Astrocyte of the spinal cord (primary cell): ENCODE results near the gene PROK2.

Experiments
- DNase-seq: peaks from one replicate; pipeline ENCODE4 v3.0.0; 2011; ENCODE audit warnings: low read depth, low spot score
- H3K4me3 ChIP-seq: 2 replicates; pipeline ENCODE4 v1.5.1; 2011; ENCODE audit warnings: low read depth, mild to moderate bottlenecking, low read length, moderate library complexity
- in situ Hi-C: cut with HindIII; loops from 2 replicates; pipeline ENCODE4 v1.10.0; 2017; ENCODE audit warnings: low sequenced_read_pairs
- TF ChIP-seq, protein P1 (sequence below): IDR thresholded peaks from 2 replicates; pipeline ENCODE4 v1.5.1; 2012; ENCODE audit warnings: low read depth, mild to moderate bottlenecking, low read length, inconsistent platforms

PROK2 gene

GRCh38 chr3:71754610-71755253, 30.2 kb downstream of the PROK2 start:
- in situ Hi-C loops, result no loop called here
- DNase-seq, result no peak
- TF ChIP-seq, protein P1, sequence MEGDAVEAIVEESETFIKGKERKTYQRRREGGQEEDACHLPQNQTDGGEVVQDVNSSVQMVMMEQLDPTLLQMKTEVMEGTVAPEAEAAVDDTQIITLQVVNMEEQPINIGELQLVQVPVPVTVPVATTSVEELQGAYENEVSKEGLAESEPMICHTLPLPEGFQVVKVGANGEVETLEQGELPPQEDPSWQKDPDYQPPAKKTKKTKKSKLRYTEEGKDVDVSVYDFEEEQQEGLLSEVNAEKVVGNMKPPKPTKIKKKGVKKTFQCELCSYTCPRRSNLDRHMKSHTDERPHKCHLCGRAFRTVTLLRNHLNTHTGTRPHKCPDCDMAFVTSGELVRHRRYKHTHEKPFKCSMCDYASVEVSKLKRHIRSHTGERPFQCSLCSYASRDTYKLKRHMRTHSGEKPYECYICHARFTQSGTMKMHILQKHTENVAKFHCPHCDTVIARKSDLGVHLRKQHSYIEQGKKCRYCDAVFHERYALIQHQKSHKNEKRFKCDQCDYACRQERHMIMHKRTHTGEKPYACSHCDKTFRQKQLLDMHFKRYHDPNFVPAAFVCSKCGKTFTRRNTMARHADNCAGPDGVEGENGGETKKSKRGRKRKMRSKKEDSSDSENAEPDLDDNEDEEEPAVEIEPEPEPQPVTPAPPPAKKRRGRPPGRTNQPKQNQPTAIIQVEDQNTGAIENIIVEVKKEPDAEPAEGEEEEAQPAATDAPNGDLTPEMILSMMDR, result no peak
- H3K4me3 ChIP-seq, result no peak overlapping the region

DNA sequence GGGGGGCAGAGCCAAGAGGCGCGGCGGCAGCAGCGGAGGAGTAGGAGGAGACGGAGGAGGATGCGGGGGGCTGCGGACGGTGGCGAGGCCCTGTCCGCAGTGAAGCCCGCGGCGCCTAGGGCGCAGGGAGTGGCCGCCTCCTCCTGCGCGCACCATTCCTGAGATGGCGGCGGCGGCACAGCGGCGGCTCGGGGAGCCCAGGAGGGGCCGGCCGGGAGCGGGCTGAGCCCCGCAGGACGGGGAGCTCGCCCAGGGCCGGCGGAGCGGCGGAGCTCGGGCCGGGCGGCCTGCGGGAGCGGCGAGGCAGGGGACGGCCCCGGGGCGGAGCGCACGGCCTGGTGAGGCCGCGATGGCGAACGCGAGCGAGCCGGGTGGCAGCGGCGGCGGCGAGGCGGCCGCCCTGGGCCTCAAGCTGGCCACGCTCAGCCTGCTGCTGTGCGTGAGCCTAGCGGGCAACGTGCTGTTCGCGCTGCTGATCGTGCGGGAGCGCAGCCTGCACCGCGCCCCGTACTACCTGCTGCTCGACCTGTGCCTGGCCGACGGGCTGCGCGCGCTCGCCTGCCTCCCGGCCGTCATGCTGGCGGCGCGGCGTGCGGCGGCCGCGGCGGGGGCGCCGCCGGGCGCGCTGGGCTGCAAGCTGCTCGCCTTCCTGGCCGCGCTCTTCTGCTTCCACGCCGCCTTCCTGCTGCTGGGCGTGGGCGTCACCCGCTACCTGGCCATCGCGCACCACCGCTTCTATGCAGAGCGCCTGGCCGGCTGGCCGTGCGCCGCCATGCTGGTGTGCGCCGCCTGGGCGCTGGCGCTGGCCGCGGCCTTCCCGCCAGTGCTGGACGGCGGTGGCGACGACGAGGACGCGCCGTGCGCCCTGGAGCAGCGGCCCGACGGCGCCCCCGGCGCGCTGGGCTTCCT, 31.0 kb downstream of the PROK2 start, which contains the start of gene GPR27:
Gene GPR27 (plus strand): TSS at position 155 of the 909 bp plus-strand sequence. CDS start 195 bp downstream, at position 350.
- peak; percentile 16 for DNase-seq
- no peak within 1 kb of the TSS for H3K4me3 ChIP-seq
- TF ChIP-seq, protein P1, result no peak
- in situ Hi-C loops, result no loop called here

GRCh38 chr3:71752831-71753700, 31.9 kb downstream of the PROK2 start:
- in situ Hi-C loops, result no loop called here
- no peak overlapping the region for H3K4me3 ChIP-seq
- no peak for DNase-seq
- TF ChIP-seq, protein P1, result no peak

DNA sequence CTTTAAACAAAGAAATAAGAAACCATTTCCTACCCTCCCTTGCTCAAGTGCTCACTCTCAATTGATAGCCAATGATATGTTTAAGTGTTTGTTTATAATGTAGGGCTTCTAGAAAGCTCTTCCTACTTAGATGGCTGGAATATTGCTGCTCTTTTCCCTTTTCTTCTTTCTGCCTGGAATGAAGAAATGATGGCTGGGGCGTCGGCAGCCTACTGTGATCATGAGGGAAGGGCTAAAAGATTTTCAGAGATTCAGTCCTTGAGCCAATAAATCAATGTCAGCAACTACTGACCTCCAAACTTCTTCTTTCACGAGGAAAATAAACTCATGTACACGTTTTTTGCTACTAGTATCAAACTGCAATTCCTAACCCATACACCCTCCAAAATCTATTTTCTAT, 33.3 kb downstream of the PROK2 start:
- TF ChIP-seq, protein P1, result no peak
- DNase-seq, result no peak
- H3K4me3 ChIP-seq, result no peak overlapping the region
- in situ Hi-C loops, result no loop called here

DNA sequence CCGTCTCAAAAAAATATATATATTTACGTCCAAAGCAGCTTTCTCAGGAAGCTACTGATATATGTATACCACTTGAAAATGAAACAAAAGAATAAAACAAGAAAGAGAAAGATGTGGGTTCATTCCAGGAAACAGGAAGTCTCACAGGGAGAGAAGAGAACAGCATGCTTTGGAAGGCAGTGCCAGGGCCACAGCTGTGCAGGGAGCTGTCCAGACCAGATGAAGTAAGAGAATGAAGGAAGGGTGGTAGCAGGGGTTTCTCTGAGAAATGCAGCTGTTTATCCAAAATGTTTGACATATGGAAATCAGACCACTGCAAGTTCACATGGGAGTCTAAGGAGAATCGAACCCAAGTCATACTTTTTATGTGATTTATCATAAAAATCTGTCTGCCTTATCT, 40.2 kb downstream of the PROK2 start:
- TF ChIP-seq, protein P1, result no peak
- DNase-seq, result no peak
- in situ Hi-C loops, result no loop called here
- no peak overlapping the region for H3K4me3 ChIP-seq

- in situ Hi-C loops, result no loop called here
- TF ChIP-seq, protein P1, result no peak
- H3K4me3 ChIP-seq, result no peak overlapping the region
- no peak for DNase-seq
Measured at GRCh38 chr3:71742621-71743020, 42.3 kb downstream of the PROK2 start.
